ENCODE results near the gene SHMT1.

- no peak for TF ChIP-seq CTCF (IDR thresholded peaks at IDR 0.05)
- no peak for TF ChIP-seq CEBPB (IDR thresholded peaks at IDR 0.05)
- no peak for TF ChIP-seq USF2 (IDR thresholded peaks at IDR 0.05)
- no peak for TF ChIP-seq TP53 (CRISPR knock-in tag; IDR thresholded peaks at IDR 0.05)
Observed at GRCh38 chr17:18320301-18320700, 43.0 kb downstream of the SHMT1 start.
